GM21576 (cell line): Measurements from ENCODE around the gene CARD19.
"Not testable (repeated sequence)": the region's sequence is repeated elsewhere in the genome, so short reads cannot be mapped to it uniquely, and the experiment has no call there.

Experiments used
- ATAC-seq: cut with Tn5 transposase; IDR thresholded peaks from one replicate; pipeline ENCODE4 v1.9.1; 2021; ENCODE audit warnings: mild to moderate bottlenecking, moderate library complexity; ENCODE audit not compliant: unreplicated experiment

CARD19 gene

GRCh38 chr9:93099551-93100275 is 3.7 kb downstream of the CARD19 start:
- ATAC-seq = no peak

- ATAC-seq = no peak
Measured at GRCh38 chr9:93100276-93100636, 4.2 kb downstream of the CARD19 start.

- not testable (repeated sequence) for ATAC-seq
Measured at GRCh38 chr9:93101086-93101485, 5.1 kb downstream of the CARD19 start.

- no peak for ATAC-seq
Measured at GRCh38 chr9:93105620-93106019, 9.6 kb downstream of the CARD19 start.

- no peak for ATAC-seq
Measured at GRCh38 chr9:93107151-93107824, 11.3 kb downstream of the CARD19 start.

- ATAC-seq = no peak
Measured at GRCh38 chr9:93107825-93108161, 11.8 kb downstream of the CARD19 start.

- peak; percentile 44 for ATAC-seq
Measured at GRCh38 chr9:93108291-93109041, 12.4 kb downstream of the CARD19 start.

GRCh38 chr9:93110311-93110855 is 14.4 kb downstream of the CARD19 start:
- no peak for ATAC-seq

GRCh38 chr9:93111001-93111370 is 15.0 kb downstream of the CARD19 start:
- no peak for ATAC-seq

- ATAC-seq = no peak
Measured at GRCh38 chr9:93111371-93112115, 15.5 kb downstream of the CARD19 start.

GRCh38 chr9:93112116-93112863 is 16.3 kb downstream of the CARD19 start:
- no peak for ATAC-seq

GRCh38 chr9:93112864-93113389 is 16.9 kb downstream of the CARD19 start:
- ATAC-seq = no peak

- no peak for ATAC-seq
Measured at GRCh38 chr9:93114169-93114983, 18.4 kb downstream of the CARD19 start.

GRCh38 chr9:93114984-93115335 is 18.9 kb downstream of the CARD19 start:
- no peak for ATAC-seq

- ATAC-seq = no peak
Measured at GRCh38 chr9:93115486-93116071, 19.6 kb downstream of the CARD19 start.

- ATAC-seq = no peak
Measured at GRCh38 chr9:93116072-93116961, 20.3 kb downstream of the CARD19 start.

GRCh38 chr9:93117521-93117920 is 21.5 kb downstream of the CARD19 start:
- ATAC-seq = not testable (repeated sequence)
